Peyer's patch (tissue), 4 donors: Measurements from ENCODE around the gene OGA.

Source experiments
- POLR2A ChIP-seq, 2 donors: fragments of 450-650 bp; IDR thresholded peaks; one replicate each; pipeline ENCODE4 v1.5.1; 2017; ENCODE audit warnings: antibody characterized with exemption in 2 of 2, mild to moderate bottlenecking in 2 of 2, moderate library complexity in 2 of 2
- TF ChIP-seq, protein P1 (sequence below), 6 experiments: fragments of 450-650 bp in 4 of 6; fragments of 200-600 bp in 2 of 6; sonication (generic) in 1 of 6; IDR thresholded peaks; one replicate each; pipeline ENCODE4 v1.5.1; 2017 to 2019; ENCODE audit warnings: antibody characterized with exemption in 6 of 6, mild to moderate bottlenecking in 3 of 6, moderate library complexity in 1 of 6

DNA sequence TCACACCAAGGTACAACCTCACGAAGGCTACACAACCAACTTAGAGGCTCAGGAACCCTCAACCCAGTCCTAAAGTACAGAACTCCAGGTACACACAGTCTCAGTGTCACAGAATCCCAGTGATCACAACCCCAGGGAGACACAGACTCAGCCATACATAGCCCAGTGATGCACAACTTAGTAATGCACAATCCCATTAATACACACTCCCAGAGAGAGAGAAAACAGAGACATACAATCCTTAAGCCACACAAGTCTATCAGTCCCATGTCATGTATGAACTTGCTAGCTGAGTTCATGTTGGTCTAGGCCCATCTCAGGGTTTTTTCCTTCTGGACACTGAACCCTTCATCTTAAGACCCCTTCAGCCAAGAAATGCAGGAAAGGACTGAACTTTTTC, 20.8 kb upstream of the OGA start:
- TF ChIP-seq, protein P1, sequence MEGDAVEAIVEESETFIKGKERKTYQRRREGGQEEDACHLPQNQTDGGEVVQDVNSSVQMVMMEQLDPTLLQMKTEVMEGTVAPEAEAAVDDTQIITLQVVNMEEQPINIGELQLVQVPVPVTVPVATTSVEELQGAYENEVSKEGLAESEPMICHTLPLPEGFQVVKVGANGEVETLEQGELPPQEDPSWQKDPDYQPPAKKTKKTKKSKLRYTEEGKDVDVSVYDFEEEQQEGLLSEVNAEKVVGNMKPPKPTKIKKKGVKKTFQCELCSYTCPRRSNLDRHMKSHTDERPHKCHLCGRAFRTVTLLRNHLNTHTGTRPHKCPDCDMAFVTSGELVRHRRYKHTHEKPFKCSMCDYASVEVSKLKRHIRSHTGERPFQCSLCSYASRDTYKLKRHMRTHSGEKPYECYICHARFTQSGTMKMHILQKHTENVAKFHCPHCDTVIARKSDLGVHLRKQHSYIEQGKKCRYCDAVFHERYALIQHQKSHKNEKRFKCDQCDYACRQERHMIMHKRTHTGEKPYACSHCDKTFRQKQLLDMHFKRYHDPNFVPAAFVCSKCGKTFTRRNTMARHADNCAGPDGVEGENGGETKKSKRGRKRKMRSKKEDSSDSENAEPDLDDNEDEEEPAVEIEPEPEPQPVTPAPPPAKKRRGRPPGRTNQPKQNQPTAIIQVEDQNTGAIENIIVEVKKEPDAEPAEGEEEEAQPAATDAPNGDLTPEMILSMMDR (IDR thresholded peaks at IDR 0.05) = no peak
- TF ChIP-seq POLR2A (IDR thresholded peaks at IDR 0.05) = no peak
